Measurements from ENCODE around the gene SMIM35. TPM values are rescaled to one million over a fixed set of nuclear protein-coding genes. Genes with fewer than 3 reads are reported as not detected.
A peak's percentile ranks its signal among the peaks of the same experiment; 100 is the strongest.

SMIM35 gene
- total RNA-seq, 4 donors from 2014 or later: not detected

- DNase-seq (ENCODE audit: low spot score in 2 of 2): peak; percentile 50 to 55
- H3K27me3 ChIP-seq: no peaks in the 10 kb centered on the region
- peaks cover 18% of the 10 kb centered on the region for H3K4me1 ChIP-seq
- TF ChIP-seq, protein P1, sequence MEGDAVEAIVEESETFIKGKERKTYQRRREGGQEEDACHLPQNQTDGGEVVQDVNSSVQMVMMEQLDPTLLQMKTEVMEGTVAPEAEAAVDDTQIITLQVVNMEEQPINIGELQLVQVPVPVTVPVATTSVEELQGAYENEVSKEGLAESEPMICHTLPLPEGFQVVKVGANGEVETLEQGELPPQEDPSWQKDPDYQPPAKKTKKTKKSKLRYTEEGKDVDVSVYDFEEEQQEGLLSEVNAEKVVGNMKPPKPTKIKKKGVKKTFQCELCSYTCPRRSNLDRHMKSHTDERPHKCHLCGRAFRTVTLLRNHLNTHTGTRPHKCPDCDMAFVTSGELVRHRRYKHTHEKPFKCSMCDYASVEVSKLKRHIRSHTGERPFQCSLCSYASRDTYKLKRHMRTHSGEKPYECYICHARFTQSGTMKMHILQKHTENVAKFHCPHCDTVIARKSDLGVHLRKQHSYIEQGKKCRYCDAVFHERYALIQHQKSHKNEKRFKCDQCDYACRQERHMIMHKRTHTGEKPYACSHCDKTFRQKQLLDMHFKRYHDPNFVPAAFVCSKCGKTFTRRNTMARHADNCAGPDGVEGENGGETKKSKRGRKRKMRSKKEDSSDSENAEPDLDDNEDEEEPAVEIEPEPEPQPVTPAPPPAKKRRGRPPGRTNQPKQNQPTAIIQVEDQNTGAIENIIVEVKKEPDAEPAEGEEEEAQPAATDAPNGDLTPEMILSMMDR (IDR thresholded peaks at IDR 0.05): no peak
- TF ChIP-seq POLR2A (IDR thresholded peaks at IDR 0.05): no peak
- H3K9me3 ChIP-seq: no peaks in the 10 kb centered on the region
- no peak overlapping the region for H3K4me3 ChIP-seq
- no peaks in the 10 kb centered on the region for H3K36me3 ChIP-seq
- 73% methylated on average over 7 of the region's 10 CpGs for WGBS
- no peak overlapping the region for H3K27ac ChIP-seq
Observed at GRCh38 chr11:118060081-118060661, 26.6 kb downstream of the SMIM35 start.

- no peaks in the 10 kb centered on the region for H3K27me3 ChIP-seq
- WGBS: 76% methylated on average over 11 of the region's 11 CpGs
- TF ChIP-seq, protein P1 (IDR thresholded peaks at IDR 0.05): no peak
- TF ChIP-seq POLR2A (IDR thresholded peaks at IDR 0.05) (no peak), POLR2AphosphoS5 (IDR thresholded peaks at IDR 0.05) (no peak), EP300 (IDR thresholded peaks at IDR 0.05) (no peak)
- no peaks in the 10 kb centered on the region for H3K9me3 ChIP-seq
- peaks cover 18% of the 10 kb centered on the region for H3K4me1 ChIP-seq
- H3K36me3 ChIP-seq: no peaks in the 10 kb centered on the region
- H3K27ac ChIP-seq: no peak overlapping the region
- no peak overlapping the region for H3K4me3 ChIP-seq
- peak; percentile 31 to 69 for DNase-seq (ENCODE audit: low spot score in 2 of 2)
Observed at GRCh38 chr11:118059246-118059940, 27.4 kb downstream of the SMIM35 start.

DNA sequence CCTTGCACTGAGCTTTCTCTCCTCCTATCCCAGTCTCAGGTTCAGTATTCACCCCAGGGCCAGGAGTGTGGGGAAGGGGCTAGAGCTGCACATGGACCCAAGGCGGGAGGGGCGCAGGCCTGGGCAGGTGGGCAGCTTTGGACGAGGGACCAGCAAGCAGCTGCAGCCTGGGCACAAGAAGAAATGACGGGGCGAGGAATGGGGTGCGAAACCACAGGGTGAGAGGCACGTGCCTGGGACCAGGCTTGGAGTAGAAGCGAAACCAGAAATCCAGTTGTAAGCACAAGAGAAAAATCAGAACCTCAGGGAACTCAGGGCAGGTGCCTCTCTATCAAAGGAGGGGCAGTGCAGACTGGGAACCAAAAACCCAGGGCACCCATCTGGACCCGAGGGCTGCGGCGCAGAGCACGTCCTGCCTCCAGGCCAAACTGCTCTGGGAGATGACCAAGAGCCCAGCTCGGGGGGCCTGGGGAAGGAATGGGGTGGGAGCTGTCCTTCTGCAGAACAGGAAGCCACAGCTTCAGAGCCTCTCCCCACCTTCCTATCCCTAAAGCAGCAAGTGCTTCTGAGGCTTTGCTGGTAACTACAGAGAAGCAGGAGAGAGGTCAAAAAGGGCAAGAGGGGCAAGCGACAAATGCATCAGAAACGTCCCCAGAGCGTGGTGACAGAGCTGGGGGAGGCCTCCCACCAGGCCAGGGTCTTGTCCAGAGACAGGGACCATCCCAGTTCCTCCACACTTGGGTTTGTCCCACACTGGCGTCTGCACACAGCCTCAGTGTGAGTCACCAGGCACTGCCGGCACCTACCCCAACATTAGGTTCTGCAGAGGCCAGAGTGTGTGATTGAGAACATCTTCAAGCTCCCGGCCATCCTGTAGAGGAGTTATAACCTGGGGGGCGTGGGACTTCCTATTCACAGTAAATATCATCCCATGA lies 28.2 kb downstream of the SMIM35 start:
- no peak overlapping the region for H3K27ac ChIP-seq
- no peaks in the 10 kb centered on the region for H3K27me3 ChIP-seq
- WGBS: 82% methylated on average over 20 of the region's 20 CpGs
- peaks cover 18% of the 10 kb centered on the region for H3K4me1 ChIP-seq
- H3K9me3 ChIP-seq: no peaks in the 10 kb centered on the region
- TF ChIP-seq POLR2AphosphoS5 (IDR thresholded peaks at IDR 0.05): no peak
- TF ChIP-seq, protein P1 (IDR thresholded peaks at IDR 0.05): no peak
- H3K4me3 ChIP-seq: no peak overlapping the region
- H3K36me3 ChIP-seq: no peaks in the 10 kb centered on the region
- DNase-seq (ENCODE audit: low spot score in 2 of 2): peak; percentile 56 to 59

GRCh38 chr11:118057251-118058145 lies 29.3 kb downstream of the SMIM35 start:
- Histone ChIP-seq H3K27ac (no peak overlapping the region), H3K4me1 (peaks cover 18% of the 10 kb centered on the region), H3K4me3 (no peak overlapping the region), H3K9me3 (no peaks in the 10 kb centered on the region), H3K27me3 (no peaks in the 10 kb centered on the region), H3K36me3 (no peaks in the 10 kb centered on the region)
- no peak for TF ChIP-seq POLR2AphosphoS5 (IDR thresholded peaks at IDR 0.05)
- no peak for TF ChIP-seq POLR2A (IDR thresholded peaks at IDR 0.05)
- TF ChIP-seq, protein P1 (IDR thresholded peaks at IDR 0.05): no peak
- no peak for TF ChIP-seq EP300 (IDR thresholded peaks at IDR 0.05)
- 79% methylated on average over 14 of the region's 14 CpGs for WGBS
- DNase-seq (ENCODE audit: low spot score in 2 of 2): peak; percentile 52 to 59
